HEK293T (cell line): Measurements from ENCODE around the gene KIF9.

Experiments
- CTCF ChIA-PET: fragments of 350-600 bp; formaldehyde crosslinking; extraction: SDS; loops from one replicate; lab custom pipeline; 2021; ENCODE audit warnings: antibody characterized with exemption, inconsistent platforms; lab: Yijun Ruan, JAX
- POLR2A ChIA-PET: fragments of 350-600 bp; formaldehyde crosslinking; extraction: SDS; loops from one replicate; lab custom pipeline; 2020; ENCODE audit warnings: antibody characterized with exemption, inconsistent platforms; lab: Yijun Ruan, JAX
- DNase-seq: peaks from one replicate; pipeline ENCODE4 v3.0.0; 2012; ENCODE audit warnings: mixed read lengths; ENCODE audit errors: extremely low spot score
- ARNT ChIP-seq: fragments of 450-650 bp; IDR thresholded peaks from 2 replicates; pipeline ENCODE4 v1.6.1; 2017; ENCODE audit warnings: mild to moderate bottlenecking
- BHLHE40 ChIP-seq: fragments of 450-650 bp; IDR thresholded peaks from 2 replicates; pipeline ENCODE4 v1.6.1; 2016; ENCODE audit warnings: mild to moderate bottlenecking, moderate library complexity, borderline replicate concordance
- CTBP1 ChIP-seq: fragments of 450-650 bp; IDR thresholded peaks from 2 replicates; pipeline ENCODE4 v1.6.1; 2016; ENCODE audit warnings: borderline replicate concordance
- ELF4 ChIP-seq: fragments of 450-650 bp; IDR thresholded peaks from 2 replicates; pipeline ENCODE4 v1.6.1; 2017; ENCODE audit warnings: antibody characterized with exemption
- FOXA1 ChIP-seq: fragments of 450-650 bp; IDR thresholded peaks from 2 replicates; pipeline ENCODE4 v1.6.1; 2016; ENCODE audit warnings: mild to moderate bottlenecking
- FOXK2 ChIP-seq: fragments of 450-650 bp; IDR thresholded peaks from 2 replicates; pipeline ENCODE4 v1.6.1; 2016; ENCODE audit warnings: mild to moderate bottlenecking
- FOXM1 ChIP-seq: fragments of 450-650 bp; IDR thresholded peaks from 2 replicates; pipeline ENCODE4 v1.6.1; 2017; ENCODE audit warnings: mild to moderate bottlenecking, borderline replicate concordance
- HDGF ChIP-seq: fragments of 450-650 bp; IDR thresholded peaks from 2 replicates; pipeline ENCODE4 v1.6.1; 2017; ENCODE audit warnings: antibody characterized with exemption, borderline replicate concordance
- L3MBTL2 ChIP-seq: fragments of 450-650 bp; conservative IDR thresholded peaks from 2 replicates; pipeline ENCODE4 v1.6.1; 2016; ENCODE audit warnings: mild to moderate bottlenecking
- LEF1 ChIP-seq: fragments of 450-650 bp; IDR thresholded peaks from 2 replicates; pipeline ENCODE4 v1.6.1; 2017; ENCODE audit warnings: mild to moderate bottlenecking, borderline replicate concordance
- NFRKB ChIP-seq: fragments of 450-650 bp; IDR thresholded peaks from 2 replicates; pipeline ENCODE4 v1.6.1; 2016; ENCODE audit warnings: mild to moderate bottlenecking, moderate library complexity
- SP1 ChIP-seq: fragments of 450-650 bp; IDR thresholded peaks from 2 replicates; pipeline ENCODE4 v1.6.1; 2017
- SUZ12 ChIP-seq: fragments of 450-650 bp; IDR thresholded peaks from 2 replicates; pipeline ENCODE4 v1.6.1; 2016; ENCODE audit warnings: mild to moderate bottlenecking
- TARDBP ChIP-seq: fragments of 450-650 bp; IDR thresholded peaks from 2 replicates; pipeline ENCODE4 v1.6.1; 2016
- ZNF384 ChIP-seq: fragments of 450-650 bp; IDR thresholded peaks from 2 replicates; pipeline ENCODE4 v1.6.1; 2016
- TF ChIP-seq, protein P1 (sequence below): fragments of 450-650 bp; IDR thresholded peaks from 2 replicates; pipeline ENCODE4 v1.6.1; 2016

KIF9 gene

DNA sequence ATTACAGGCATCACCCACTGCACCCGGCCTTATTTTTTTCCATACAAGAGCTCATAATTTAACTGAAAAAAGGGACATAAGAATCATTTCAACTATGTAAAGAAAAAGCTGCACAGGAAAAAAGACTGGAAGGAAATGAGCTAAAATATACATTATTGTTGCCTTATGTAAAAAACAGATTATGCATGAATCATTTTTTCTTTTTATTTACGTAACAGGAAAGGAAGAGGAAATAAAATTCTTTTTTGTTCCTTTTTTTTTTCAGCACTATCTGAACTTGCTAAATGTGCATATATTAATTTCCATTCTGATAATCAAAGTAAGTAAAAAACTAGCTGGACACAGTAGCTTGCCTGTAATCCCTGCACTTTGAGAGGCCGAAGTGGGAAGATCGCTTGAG is 12.1 kb downstream of the KIF9 start:
- POLR2A ChIA-PET: no interaction called here
- CTCF ChIA-PET: no interaction called here
- DNase-seq: no peak
- TF ChIP-seq FOXA1: no peak
- no peak for TF ChIP-seq ELF4
- no peak for TF ChIP-seq LEF1
- no peak for TF ChIP-seq TARDBP
- TF ChIP-seq FOXM1: no peak
- no peak for TF ChIP-seq BHLHE40
- TF ChIP-seq NFRKB: no peak
- TF ChIP-seq, protein P1, sequence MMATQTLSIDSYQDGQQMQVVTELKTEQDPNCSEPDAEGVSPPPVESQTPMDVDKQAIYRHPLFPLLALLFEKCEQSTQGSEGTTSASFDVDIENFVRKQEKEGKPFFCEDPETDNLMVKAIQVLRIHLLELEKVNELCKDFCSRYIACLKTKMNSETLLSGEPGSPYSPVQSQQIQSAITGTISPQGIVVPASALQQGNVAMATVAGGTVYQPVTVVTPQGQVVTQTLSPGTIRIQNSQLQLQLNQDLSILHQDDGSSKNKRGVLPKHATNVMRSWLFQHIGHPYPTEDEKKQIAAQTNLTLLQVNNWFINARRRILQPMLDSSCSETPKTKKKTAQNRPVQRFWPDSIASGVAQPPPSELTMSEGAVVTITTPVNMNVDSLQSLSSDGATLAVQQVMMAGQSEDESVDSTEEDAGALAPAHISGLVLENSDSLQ: no peak

DNA sequence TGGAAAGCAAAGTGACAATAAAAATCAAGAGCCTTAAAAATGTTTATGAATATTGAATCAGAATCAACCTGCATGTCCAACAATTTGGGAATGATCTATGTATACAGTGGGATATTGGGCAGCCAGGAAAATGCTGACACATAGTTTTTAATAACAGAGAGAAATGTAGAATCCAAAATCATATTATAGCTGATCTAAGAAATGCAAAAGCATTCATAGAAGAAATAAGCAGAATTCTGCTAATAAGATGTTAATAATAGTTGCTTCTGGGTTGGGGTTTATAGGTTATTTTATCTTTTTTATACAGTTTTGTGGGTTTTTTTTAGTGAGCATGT is 15.1 kb downstream of the KIF9 start:
- DNase-seq: no peak
- POLR2A ChIA-PET: no interaction called here
- CTCF ChIA-PET: interaction anchor here (0.6 to 1.0 kb wide), 2 partner anchors 17 to 122 kb away, joined by 3 read pairs; no protein-coding TSS in a partner anchor
- no peak for TF ChIP-seq SP1
- TF ChIP-seq FOXA1: no peak
- no peak for TF ChIP-seq NFRKB
- TF ChIP-seq ARNT: no peak
- TF ChIP-seq FOXK2: no peak
- TF ChIP-seq L3MBTL2: no peak
- TF ChIP-seq BHLHE40: no peak
- TF ChIP-seq CTBP1: no peak
- TF ChIP-seq ELF4: no peak
- TF ChIP-seq HDGF: no peak
- no peak for TF ChIP-seq SUZ12
- TF ChIP-seq TARDBP: no peak
- TF ChIP-seq, protein P1: no peak
- TF ChIP-seq LEF1: no peak

- no peak for DNase-seq
- ChIA-PET POLR2A (no interaction called here), CTCF (interaction anchor here (0.6 to 1.0 kb wide), 2 partner anchors 17 to 121 kb away, joined by 3 read pairs; no protein-coding TSS in a partner anchor)
- TF ChIP-seq NFRKB (no peak), HDGF (no peak), ELF4 (no peak), FOXA1 (no peak), SUZ12 (no peak), ZNF384 (no peak), FOXM1 (no peak), TARDBP (no peak), CTBP1 (no peak), L3MBTL2 (no peak), ARNT (no peak), LEF1 (no peak)
- TF ChIP-seq, protein P1: no peak
These were observed 15.7 kb downstream of the KIF9 start for GRCh38 chr3:47266709-47267489.

DNA sequence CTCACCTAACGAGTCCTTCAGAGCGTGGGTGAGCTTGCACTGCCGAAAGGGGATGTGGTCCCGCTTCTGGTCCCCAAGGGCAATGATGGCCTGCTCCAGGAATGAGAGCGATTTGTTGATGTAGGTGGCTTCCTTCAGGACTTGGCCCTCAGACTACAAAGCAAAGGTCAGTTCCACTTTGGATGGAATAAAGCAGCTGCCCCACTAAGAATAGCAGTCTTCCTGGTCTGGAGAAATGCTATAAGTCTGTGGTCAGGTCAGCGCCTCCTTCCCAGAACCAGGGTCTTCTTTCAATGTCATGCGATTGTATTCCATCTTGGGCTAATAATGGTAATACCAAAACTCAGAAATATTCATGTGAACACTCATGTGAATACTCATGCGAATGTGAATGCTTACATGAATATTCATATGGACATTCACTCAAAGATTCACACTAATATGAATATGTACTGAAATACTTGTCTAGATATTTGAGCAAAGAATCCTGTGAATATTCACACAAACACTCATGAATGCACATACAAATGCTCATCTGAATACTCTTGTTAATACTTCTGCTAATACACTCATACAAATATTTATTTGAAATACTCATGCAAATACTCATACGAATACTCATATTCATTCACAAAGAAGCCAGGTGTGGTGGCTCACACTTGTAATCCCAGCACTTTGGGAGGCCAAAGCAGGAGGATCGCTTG is 16.7 kb downstream of the KIF9 start:
- ChIA-PET POLR2A (no interaction called here), CTCF (no interaction called here)
- no peak for DNase-seq
- no peak for TF ChIP-seq BHLHE40
- TF ChIP-seq, protein P1: no peak
- no peak for TF ChIP-seq FOXM1
- TF ChIP-seq TARDBP: no peak
- no peak for TF ChIP-seq FOXA1
- TF ChIP-seq LEF1: no peak
- TF ChIP-seq FOXK2: no peak
- TF ChIP-seq CTBP1: no peak
- no peak for TF ChIP-seq ARNT
- TF ChIP-seq HDGF: no peak
- no peak for TF ChIP-seq NFRKB
- no peak for TF ChIP-seq ZNF384
- TF ChIP-seq L3MBTL2: no peak
- TF ChIP-seq SP1: no peak
- TF ChIP-seq SUZ12: no peak
- no peak for TF ChIP-seq ELF4

DNA sequence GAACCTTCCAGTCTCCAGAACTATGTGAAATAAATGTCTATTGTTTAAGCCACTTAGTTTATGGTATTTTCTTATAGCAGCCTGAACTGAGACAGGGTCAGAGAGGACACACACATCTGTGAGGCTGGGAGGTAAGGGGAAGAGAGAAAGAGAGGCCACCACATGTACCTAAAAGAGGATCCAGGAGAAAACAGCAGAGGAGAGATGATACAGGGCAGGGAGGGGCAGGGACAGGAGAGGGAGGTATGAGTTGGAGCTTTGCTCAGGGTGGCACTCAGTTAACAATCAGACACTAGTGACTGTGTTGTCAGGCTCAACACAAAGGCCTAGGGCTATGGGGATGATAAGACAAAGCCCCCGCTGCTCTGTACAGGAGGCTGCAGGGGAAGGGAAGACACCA is 17.6 kb downstream of the KIF9 start:
- CTCF ChIA-PET: no interaction called here
- POLR2A ChIA-PET: no interaction called here
- DNase-seq: no peak
- TF ChIP-seq HDGF (no peak), ZNF384 (no peak), ARNT (no peak), L3MBTL2 (no peak), SUZ12 (no peak), FOXA1 (no peak), CTBP1 (no peak), FOXK2 (no peak), BHLHE40 (no peak), TARDBP (no peak), LEF1 (no peak), NFRKB (no peak), ELF4 (no peak)
- TF ChIP-seq, protein P1: no peak
